Stimulated activated CD8-positive, alpha-beta memory T cell treated with anti-CD3 and anti-CD28 coated beads, Interleukin-4, amount 100 ng/mL, for 4 hours (primary cell): Measurements from ENCODE around the gene ANTXR2.

Source experiments
- DNase-seq, 2 donors: peaks; one replicate each; pipeline ENCODE4 v3.0.0-alpha.2; 2020; ENCODE audit warnings: low read depth in 2 of 2, low spot score in 1 of 2

The ANTXR2 gene

DNA sequence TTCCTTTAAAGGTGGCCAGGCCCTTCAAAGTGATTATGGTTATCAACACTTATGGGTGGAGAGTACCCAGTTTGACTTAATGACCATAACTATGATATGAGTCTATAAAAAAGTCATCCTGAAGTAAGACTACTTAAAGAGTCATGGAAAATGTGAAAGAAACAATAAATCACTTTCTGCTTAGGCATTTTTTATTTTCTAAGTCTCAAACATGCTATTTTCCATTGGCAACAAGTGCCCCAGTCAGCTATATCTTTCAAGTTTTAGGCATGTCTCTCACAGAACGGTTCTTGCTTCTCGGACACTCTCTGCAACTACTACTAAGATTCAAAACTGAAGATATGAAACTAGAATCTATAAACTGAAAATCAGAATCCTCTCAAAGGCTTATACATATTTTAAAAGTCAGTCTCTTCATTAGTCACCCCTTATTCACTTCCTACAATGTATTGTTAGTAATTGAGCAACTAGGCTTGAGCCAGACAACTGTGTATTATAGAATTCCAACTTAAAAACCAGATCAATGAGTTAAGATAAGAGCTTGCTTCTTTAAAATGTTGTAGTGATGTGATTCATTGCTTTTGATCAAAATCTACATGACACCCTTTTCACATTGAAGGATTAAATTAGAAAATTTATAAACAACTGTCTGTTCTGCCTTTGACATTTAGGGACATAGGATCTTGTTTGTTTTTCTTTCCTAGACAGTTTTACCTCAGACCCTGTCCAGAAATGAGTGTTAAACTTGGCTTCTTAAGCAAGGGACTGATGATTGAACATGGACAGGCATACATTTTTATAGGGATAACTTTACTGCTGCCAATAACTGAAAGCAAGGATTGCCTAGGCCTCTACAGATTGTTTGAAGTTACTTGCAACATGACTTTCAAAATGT is 2.9 kb downstream of the ANTXR2 start:
- DNase-seq: no peak

DNA sequence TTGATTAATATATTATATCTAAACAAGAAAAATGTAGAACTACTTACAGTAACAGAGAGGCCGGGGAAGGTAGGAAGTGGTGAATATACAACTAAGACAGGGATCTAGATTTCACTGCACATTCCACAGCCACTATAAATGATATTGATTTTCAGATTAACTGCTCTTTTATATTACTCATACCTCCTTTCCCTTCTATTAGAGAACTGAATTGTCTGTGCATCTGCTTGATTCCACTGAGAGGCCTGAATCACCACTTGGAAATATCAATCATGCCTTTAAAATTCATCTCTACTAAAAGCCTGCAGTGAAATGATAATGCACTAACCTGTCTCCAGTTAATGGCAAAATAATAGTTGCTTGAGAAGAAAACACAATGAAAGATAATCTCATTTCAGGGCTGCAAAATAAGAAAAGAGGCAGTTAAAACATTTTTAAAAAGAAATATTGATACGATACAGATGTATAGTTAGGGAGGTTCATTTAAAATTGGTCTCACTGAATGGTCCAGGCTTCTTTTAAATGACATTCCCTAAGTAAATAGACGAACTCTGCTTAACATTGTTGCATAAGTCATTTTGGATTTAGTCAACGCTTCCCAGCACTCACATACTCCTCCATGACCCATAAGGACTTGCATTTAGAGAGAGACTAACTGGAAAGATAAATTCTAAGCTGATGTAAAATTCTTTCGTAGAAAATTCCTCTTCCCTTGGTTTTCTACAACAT is 3.8 kb downstream of the ANTXR2 start:
- no peak for DNase-seq

DNA sequence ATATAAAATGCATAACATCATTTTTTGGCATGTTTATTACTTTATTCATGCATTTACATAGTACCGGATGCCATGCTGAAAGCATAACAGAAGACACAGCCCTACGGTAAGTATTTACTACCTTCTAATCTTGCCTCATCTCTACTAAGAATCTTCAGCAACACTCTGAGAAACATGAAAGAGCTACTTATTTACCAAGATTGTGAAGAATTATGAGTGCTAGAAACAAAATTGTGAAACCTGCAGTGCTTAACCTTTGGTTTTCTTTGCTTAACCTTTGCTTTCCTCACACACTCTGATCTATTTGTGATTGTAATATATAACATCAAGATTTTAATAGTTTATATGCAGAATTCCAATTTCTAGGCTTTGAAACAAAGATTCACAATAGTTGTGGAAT is 7.4 kb downstream of the ANTXR2 start:
- no peak for DNase-seq

DNA sequence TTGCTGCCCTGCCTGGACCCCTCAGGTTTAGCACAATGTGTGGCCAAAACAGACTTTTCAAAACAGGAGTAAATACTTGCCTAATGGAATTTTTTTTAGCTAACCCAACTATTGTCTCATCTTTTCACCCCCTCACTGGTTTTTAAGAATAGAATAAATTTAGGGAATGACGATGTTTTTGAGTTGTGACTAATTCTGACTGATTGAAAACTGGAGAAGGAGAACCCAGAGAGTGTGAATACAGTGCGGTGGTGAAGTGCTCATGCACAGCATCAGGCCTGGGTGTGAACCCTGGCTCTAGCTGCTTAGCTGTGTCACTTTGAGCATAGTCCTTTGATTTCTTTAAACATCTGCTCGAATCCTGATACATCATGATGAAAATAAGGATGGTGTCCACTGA is 10.5 kb downstream of the ANTXR2 start:
- DNase-seq: no peak

DNA sequence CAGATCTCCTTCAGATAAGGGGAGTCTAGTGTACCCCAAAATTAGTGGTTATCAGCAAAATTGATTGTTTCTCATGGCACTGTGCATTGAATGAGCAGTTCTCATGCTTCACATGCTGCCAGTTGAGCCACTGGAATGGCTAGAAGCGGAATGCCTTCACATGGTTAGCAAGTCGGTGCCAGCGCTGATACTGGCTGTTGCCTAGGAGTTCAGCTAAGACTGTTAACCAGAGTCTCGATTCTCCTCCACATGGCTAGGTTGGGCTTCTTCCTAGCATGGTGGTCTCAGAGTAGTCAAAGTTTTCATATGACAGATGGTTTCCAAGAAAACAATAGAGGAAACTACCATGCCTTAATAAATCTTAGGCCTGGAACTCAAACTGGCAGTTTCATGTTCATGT is 12.2 kb downstream of the ANTXR2 start:
- no peak for DNase-seq

DNA sequence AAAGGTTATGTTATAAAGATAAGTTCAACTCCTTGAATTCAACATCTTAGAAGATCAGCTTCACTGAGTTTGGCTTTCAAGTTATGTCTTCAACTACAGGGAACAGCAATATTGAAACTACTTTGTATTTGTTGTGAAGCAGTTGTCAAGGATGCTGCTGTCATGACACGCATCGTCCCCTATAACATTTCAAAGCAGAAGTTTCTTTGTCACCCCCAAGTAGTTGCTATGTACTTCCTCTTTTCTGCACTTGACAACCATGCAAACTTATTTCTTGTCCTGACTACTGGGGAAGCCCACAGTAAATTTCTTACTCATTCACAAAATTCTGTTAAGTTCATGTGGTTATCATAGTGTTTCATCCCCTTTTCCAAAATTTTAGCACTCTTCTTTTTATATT is 14.3 kb downstream of the ANTXR2 start:
- DNase-seq: no peak

DNA sequence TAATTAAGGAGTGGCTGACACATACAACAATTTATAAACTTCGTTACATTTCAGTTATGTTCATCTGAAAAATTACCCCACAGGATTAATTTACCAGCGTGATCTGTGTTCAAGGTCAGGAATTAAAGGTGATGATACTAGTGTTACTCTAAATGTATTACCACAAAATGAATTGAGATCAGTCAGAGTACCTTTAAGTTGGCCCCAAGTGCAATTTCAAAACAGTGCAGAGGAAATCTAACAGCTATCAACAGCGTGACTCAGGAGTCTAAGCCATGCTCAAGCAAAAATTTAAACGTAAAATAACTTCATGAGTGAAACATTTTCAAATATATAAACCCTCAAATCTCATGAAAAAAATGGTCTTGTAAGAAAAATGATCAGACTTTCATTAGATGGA is 18.7 kb downstream of the ANTXR2 start:
- DNase-seq: no peak

DNA sequence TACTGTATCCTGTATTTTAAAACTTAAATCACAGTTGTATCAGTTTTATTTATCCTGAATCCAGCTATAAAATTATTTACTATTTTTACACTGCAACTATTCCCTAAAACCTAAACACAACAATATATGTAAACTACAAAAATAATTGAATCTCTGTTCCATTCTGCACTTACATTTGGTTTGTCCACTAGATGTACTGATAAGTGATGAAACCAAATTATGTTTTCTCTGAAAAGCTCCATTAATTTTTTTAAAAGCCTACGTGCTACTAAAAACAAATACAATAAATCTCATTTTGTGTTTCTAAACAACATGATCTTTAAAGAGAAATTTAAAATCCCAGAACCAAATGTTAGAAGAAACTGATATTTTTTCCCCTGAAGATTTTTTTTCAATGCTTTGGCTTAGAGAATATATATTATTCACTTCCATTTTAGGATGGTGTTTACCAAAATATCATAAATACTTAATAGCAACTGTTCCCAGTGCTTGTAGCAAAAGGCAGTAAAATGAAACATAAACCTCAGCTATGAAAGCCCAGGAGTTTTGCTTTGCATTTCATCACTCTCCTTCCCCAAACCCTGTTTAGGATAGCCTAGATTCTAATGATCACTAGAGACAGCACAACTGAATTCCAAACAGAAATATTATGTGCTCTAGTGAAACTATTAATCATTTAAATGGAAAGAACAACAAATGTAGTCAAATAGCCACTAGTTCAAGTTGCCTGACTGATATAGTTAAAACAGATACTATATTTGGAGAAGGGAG is 19.7 kb downstream of the ANTXR2 start:
- no peak for DNase-seq

DNA sequence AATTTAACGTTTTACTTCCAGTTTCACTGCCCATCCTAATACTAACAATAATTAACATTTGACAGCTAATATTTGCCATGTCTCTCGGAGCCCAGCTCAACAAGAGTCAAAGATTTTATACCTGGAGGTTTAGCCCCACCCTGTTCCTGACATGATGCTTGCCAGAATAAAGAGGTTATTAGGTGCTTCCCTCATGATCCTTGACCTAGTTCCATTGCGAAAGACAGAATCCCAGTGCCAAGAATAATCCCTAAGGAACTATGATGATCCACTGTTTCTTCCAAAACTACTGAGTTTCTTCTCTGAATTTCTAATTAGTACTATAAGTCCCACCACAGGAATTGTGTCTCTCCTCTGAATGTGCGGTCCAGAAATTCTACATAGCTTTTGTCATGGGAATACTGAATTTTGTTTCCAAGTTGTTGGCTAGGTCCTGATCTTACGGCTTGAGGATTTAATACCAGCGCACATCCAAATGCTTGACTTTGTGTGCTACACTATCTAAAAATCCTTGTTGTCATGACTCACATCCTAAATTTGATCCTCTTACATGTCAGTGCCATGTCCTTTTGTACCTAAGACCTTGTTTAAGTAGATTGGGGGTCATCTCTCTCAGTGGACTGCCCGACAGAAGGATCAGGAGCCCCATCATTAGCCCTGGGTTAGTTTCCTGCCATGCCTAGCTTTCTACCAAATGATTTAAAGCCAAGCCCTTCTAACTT is 23.1 kb downstream of the ANTXR2 start:
- no peak for DNase-seq

DNA sequence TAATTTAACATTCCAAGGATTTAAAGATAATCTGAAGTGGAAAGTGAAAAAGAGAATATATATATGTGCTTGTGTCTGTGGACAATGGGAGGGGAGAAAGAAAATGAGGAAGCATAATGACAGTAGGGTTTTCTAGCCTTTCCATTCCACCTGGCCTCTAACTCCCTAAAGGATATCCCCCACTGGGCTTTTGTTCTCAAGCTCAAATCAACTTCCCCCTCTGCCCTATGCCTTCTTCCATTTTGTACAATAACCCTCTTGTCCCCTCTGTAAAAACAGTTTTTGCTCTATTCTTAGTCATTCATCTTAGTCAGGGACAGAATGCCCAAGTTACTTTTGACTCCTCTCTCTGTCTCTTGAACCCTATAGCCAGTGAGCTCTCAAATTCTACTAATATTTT is 23.6 kb downstream of the ANTXR2 start:
- no peak for DNase-seq

DNA sequence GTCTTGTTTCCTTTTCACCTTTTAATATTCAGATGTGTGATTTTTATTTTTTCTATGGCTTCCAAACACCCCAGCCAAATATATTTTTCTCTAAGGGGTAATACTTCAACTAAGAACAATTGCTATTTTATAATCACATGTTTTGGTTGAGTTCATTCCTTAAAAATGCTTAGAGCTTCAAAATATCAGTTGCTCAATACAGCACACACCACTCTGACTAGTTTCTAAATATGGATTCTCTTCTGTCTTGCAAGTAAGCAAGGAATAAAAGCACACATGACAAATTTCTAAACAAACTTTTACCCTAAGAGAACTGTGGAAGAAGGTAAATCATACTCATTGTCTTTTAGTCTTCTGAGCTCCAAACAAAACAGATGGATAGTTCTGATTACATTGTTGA is 27.2 kb downstream of the ANTXR2 start:
- DNase-seq: no peak

DNA sequence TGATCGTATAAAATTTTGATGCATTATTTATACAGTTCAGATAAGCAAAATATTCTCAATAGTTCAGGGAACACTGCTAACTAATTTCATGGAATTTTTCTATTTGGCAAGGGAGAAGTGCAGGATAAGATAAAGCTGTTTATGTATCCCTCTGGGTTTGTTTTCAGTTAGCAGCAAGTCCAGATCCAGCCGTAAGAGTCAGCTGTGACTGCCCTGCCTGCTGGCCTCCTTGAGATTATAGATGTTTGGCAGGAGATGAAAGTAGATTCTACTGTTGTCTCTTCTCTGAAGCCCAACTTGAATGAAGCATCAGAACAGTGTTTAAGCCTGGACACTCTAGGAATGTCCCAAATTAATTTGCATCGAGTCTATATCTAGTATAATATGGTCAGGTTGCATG is 29.5 kb downstream of the ANTXR2 start:
- DNase-seq: no peak

DNA sequence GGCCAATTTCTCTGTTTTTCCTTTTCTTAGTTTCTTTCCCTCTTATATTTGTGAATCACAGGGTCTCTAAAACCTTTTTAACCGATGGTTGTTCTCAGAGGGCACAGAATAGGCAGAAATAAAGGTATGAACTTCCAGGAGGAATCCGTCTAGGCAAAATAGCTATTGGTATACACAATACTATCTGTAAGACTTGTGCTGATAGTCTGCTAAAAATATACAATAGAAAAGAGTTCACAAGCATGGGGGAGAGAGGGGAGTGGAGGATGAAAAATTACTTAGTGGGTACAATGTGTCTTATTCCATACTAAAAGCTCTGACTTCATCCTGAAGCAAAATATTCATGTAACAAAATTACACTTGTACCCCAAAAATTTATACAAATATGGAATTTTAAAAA is 30.2 kb downstream of the ANTXR2 start:
- no peak for DNase-seq

DNA sequence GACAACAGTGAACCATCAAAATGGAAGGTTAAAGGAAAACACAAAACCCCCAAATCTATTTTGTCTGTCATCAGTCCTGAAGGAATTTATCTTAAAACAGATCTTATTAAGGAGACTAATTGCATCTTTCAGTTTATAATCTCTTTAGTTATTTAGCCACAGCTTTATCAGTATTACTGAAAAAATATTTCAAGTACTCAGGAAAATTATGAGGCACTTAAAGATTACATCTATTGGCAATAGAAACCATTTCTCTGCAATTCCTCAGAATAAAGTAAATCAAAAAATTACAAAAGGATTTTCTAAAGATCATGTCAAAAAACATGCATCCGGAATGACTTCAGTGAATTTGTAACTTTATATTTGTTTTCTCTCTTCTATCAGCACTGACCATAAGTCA is 35.2 kb downstream of the ANTXR2 start:
- DNase-seq: no peak

DNA sequence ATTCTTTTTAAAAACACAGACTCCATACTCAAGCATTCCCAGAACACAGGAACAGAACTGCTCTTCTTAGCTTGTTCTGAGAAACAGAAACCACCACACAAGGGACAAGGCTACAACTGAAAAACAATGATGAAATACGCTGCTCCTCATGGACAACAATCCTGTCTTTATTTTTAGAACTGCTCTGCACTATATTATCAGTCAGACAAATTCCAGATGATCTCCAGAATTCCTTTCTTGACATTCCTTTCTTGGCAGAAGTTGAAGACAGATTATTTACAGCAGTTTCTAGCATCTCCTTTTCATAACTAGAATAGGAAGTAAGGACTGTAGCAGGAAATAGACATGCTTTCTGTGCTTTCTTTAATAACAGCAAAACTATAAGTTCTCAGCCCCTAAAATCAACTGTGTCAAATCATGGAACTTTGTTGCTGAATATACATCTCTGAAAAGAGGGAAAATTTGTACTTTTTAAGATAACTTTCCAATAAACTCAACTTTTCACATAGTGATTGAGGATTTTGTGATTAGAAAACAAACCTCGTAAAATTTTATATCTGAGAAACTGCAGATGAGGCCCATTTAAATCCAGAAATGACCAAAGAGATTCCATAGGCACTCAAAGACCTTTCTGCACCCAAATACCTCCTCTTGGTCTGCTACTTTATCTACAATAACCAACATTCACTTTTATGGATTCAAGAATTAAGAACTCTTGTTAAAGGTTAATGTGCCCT is 35.9 kb downstream of the ANTXR2 start:
- no peak for DNase-seq

DNA sequence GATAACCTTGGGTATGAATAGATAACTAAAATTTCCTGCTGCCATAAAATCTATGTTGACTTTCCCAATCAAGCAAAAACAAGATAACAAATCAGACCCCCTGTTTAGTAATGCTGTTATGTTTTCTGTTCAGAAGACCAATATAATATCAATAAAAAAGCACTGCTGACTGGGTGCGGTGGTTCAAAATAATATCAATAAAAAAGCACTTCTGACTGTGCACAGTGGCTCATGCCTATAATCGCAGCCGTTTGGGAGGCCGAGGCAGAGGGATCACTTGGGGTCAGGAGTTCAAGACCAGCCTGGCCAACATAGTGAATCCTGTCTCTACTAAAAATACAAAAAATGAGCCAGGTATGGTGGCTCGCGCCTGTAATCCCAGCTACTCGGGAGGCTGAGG is 36.7 kb downstream of the ANTXR2 start:
- no peak for DNase-seq

DNA sequence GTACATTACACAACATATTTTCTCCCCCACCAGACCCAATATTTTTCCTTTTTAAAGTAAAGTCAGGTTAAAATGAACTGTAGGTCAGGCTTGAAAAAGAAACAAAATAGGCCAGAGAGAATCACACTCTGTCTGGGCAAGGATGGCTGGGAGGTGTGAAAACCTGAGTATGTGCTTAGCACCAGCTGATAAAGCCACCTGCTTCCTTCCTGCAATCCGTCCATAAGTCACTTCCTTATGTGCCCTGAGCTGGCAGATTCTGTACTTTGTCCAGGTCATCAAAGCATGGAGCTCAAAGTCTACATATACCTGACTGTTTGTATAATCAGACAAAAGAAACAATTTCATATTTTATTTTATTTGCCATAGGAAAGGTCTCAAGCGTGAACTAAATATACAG is 37.7 kb downstream of the ANTXR2 start:
- DNase-seq: no peak

DNA sequence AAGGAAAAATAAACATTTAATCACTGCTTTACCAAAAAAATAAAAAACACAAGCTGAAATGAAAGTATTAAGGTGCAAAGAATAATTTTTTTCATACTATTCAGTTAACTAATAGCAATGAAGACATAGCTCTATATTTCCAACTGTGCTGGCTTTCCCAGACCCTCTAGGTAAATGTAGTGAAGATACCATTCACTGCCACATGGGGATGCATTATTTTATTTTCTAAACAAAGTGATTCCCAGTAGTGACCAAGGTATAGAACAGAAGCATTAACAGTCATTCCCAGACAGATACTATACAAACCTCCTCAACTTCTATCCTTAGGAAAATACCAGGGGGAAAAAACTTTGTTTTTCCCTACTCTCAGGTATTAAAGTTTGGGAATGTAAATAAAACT is 39.4 kb downstream of the ANTXR2 start:
- DNase-seq: no peak

DNA sequence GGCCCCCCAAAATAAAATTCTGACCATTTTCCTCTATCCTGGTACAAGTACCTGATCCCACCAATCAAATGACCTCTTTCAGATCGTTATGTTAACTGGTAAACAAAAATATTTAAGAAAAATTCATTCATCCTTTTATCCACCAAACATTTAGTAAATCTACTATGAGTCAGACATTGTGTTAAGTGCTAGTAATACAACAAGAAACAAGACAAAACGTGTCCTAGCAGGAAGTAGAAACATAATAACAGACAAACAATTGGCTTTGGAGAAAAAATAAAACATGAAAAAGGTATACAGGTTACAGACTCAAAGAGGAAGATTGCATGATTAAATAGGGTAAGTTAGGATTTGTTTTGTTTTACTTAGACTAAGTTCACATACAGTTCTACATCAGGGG is 43.7 kb downstream of the ANTXR2 start:
- no peak for DNase-seq

DNA sequence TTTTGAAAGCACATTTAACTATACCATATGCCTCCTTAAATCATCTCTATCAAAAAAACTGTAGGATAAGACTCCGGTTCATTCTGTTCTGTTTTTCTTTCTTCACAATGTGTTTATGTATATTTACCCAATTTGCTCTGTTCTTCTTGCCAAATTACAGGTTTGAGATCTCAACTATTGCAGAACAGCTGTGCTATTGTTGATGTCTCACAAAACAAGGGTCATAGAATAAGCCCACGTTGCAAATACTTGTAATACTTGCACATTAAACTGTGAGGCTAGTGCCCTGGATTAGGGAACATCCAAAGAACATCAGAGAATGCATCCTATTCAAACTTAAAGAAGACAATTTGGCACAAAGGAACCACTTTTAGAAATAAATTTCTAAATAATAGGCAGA is 45.4 kb downstream of the ANTXR2 start:
- no peak for DNase-seq

DNA sequence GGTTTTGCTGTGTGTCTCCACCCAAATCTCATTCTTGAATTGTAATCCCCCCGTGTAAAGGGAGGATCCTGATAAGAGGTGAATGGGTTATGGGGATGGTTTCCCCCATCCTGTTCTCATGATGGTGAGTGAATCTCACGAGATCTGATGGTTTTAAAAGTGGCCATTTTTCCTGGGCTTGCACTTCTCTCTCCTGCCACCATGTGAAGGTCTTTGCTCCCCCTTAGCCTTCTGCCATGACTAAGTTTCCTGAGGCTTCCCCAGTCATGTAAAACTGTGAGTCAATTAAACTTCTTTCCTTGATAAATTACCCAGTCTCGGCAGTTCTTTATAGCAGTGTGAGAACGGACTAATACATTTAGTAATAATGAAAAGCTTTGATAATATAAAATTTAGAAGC is 46.9 kb downstream of the ANTXR2 start:
- no peak for DNase-seq
